ENCODE measurements around the gene SLC9A5. TPM values are rescaled to one million over a fixed set of nuclear protein-coding genes. Genes with fewer than 3 reads are reported as not detected.

SLC9A5 gene, protein sequence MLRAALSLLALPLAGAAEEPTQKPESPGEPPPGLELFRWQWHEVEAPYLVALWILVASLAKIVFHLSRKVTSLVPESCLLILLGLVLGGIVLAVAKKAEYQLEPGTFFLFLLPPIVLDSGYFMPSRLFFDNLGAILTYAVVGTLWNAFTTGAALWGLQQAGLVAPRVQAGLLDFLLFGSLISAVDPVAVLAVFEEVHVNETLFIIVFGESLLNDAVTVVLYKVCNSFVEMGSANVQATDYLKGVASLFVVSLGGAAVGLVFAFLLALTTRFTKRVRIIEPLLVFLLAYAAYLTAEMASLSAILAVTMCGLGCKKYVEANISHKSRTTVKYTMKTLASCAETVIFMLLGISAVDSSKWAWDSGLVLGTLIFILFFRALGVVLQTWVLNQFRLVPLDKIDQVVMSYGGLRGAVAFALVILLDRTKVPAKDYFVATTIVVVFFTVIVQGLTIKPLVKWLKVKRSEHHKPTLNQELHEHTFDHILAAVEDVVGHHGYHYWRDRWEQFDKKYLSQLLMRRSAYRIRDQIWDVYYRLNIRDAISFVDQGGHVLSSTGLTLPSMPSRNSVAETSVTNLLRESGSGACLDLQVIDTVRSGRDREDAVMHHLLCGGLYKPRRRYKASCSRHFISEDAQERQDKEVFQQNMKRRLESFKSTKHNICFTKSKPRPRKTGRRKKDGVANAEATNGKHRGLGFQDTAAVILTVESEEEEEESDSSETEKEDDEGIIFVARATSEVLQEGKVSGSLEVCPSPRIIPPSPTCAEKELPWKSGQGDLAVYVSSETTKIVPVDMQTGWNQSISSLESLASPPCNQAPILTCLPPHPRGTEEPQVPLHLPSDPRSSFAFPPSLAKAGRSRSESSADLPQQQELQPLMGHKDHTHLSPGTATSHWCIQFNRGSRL
- 0.54 TPM for total RNA-seq

DNA sequence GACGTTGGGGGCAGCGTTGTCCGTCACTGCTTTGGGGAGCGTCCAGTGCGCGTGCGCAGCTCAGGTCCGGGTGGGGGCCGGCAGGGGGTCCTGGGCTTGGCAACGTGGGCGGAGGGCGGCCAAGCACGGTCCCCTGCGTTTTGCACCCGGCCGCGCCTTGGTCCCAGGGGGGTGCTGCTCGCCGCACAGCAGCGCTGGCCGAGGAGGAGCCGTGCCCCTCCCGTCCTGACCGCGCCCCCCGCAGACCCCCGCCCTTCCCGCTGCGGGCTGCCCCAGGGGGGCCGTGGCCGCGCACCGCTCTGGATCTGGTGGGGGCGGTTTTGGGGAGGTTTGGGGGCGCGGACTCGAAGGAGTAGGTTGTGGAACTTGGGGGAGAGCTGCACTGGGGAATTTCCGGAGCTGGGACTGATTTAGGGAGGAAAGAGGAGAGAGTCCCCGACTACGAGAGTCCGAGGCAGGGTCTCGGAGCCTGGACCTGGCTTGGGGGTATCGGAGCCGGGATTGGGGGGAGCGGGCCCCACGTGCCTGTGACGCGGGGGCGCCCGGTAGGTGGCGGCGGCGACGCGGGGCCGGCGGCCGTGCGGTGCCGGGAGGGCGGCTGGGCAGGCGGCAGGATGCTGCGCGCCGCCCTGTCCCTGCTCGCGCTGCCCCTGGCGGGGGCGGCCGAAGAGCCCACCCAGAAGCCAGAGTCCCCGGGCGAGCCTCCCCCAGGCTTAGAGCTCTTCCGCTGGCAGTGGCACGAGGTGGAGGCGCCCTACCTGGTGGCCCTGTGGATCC, at the start of gene SLC9A5:
Gene SLC9A5, plus strand, starts transcription at position 579 of the 777 bp plus-strand sequence. Its CDS starts 36 bp downstream, at position 615.
- peak in 1 of 3 donors; percentile 31 for DNase-seq (ENCODE audit: low read depth in 2 of 3, low spot score in 2 of 3)

DNA sequence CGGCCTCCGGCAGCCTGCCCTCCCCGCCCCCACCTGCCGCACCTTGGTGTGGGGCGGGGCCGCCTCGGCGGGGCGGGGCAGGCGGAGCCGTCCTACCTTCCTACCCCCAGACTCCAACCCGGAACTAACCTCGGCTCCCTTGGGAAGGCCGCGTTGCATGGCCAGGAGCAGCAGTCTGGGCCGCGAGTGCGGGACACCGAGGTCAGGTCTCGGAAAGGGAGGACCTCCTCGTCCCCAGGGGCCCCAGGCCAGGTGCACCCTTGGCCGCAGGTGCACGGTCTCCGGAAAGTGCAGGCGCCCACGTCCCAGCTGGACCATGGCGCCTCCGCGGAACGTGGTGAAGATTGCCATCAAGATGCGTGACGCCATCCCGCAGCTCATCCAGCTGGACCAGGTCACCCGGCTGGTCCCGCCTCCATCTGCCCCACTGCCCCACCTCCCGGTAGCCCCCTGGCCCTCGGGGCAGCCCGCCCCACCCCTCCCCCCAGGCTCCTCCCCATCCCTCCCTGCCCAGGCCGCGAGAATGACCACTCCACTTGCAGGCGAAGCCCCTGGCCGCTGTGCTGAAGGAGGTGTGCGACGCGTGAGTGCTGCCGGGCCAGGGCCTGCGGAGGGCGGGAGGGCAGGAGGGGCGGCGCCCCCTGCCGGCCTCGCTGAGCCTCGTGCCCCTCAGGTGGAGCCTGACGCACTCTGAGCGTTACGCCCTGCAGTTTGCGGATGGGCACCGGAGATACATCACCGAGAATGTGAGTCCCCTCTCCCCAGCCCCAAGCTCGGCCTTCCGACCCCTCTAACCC, 49.6 kb upstream of the SLC9A5 start, which contains the start of gene ELMO3:
Gene ELMO3, plus strand, starts transcription at position 121 of the 797 bp plus-strand sequence. Its CDS starts 196 bp downstream, at position 317.
- DNase-seq (ENCODE audit: low read depth in 2 of 3, low spot score in 2 of 3) = peak in 1 of 3 donors; percentile 13

DNA sequence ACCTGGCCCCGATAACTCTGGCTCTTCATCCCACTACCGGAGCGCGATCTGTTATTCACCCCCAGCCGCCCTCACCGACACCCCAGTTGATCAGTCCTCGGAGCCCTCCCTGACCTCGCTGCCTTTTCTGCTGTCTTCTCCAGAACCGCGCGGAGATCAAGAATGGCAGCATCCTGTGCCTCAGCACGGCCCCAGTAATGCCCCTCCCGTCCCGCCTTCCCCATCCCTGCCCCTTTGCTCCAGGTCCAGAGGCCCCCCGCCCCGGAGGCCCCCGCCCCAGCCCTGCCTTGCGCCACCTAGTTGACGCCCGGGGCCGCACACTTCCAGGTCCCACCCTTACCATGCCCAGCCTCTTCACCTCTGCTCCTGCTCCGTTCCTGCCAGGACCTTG, 49.0 kb upstream of the SLC9A5 start:
- no peak for DNase-seq (ENCODE audit: low read depth in 2 of 3, low spot score in 2 of 3)

DNA sequence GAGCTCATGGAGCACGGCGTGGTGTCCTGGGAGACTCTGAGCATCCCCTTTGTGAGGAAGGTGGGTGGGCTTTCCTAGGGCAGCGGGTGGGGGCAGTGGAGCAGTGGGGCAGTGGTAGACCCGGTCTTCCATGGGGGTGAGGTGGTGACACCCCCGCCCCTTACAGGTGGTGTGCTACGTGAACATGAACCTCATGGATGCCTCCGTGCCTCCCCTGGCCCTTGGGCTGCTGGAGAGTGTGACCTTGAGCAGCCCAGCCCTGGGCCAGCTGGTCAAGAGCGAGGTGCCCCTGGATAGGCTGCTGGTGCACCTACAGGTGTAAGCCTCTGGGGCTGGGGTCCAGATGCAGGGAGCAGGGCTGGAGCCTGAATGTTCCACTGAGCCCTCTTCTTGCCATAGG, 48.3 kb upstream of the SLC9A5 start:
- DNase-seq (ENCODE audit: low read depth in 2 of 3, low spot score in 2 of 3) = no peak

DNA sequence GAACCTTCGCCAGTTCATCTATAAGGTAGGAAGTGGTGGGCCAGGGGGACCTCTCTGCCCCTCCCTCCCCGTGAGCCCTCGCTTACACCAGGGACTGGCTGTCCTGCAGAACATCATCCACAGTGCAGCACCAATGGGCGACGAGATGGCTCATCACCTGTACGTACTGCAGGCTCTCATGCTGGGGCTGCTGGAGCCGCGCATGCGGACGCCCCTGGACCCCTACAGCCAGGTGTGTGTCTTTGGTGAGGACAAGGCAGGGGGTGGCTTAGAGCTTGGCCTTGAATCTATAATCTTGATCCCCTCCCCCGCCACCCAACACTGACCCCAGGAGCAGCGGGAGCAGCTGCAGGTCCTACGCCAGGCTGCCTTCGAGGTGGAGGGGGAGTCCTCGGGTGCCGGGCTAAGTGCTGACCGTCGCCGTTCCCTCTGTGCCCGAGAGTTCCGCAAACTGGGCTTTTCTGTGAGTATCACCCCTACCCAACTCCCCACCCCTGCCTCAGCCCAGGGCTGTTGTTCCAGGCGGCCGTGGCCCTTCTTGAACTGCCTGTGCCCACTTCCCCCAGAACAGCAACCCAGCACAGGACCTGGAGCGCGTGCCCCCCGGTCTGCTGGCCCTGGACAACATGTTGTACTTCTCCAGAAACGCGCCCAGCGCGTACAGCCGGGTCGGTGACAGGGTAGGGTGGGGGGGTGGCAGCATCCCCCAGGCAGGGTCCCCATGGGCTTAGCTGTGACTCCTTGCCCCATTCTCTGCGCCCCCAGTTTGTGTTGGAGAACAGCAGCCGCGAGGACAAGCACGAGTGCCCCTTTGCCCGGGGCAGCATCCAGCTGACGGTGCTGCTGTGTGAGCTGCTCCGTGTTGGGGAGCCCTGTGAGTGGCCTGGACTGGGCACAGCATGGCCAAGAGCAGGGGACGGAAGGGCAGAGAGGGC, 47.1 kb upstream of the SLC9A5 start:
- DNase-seq (ENCODE audit: low read depth in 2 of 3, low spot score in 2 of 3) = no peak

DNA sequence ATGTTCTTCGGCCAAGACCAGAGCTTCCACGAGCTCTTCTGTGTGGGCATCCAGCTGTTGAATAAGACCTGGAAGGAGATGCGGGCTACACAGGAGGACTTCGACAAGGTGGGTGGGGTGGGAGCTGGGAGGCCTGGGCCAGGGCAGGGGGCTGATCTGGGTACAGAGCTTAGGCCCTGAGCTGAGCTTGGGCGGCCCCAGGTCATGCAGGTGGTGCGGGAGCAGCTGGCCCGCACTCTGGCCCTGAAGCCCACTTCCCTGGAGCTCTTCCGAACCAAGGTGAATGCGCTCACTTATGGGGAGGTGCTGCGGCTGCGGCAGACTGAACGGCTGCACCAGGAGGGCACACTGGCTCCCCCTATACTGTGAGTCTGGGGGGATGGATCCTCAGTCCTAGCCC, 46.4 kb upstream of the SLC9A5 start:
- DNase-seq (ENCODE audit: low read depth in 2 of 3, low spot score in 2 of 3) = no peak

DNA sequence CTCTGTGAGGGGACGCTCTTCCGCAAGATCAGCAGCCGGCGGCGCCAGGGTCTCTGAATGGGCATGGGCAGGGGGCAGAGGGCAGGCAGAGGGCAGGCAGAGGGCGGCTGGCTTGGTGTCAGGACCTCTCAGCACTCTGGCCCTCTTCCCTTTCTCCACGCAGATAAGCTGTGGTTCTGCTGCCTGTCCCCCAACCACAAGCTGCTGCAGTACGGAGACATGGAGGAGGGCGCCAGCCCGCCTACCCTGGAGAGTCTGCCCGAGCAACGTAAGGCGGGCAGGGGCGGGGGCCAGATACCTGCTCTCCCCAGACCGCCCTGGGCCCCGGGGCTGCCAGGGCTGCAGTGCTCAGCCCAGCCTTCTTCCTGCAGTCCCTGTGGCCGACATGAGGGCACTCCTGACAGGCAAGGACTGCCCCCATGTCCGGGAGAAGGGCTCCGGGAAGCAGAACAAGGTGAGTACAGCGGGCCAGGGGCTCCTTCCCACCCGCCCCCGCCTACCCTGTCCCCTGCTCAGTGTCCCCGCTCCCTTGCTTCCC, 45.8 kb upstream of the SLC9A5 start:
- DNase-seq (ENCODE audit: low read depth in 2 of 3, low spot score in 2 of 3) = no peak

DNA sequence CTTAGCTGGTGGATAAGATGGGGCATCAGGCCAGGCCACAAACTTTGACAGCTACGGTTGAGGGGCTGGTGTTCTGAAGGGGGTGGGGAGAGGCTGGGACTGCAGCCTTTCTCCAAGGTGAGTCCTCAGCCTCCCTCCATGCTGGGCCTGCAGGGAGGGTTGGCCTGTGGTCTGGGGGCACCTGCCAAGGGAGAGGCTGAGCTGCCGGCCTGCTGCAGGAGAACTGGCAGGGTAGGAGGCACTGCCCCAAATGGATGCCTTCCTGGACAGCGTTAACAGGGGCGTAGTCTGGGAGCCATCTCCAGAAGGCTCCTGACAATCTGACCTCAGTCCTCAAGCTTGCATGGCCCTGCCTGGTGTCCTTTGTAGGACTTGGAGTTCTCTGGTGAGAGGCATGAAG, 44.7 kb upstream of the SLC9A5 start:
- DNase-seq (ENCODE audit: low read depth in 2 of 3, low spot score in 2 of 3) = no peak

DNA sequence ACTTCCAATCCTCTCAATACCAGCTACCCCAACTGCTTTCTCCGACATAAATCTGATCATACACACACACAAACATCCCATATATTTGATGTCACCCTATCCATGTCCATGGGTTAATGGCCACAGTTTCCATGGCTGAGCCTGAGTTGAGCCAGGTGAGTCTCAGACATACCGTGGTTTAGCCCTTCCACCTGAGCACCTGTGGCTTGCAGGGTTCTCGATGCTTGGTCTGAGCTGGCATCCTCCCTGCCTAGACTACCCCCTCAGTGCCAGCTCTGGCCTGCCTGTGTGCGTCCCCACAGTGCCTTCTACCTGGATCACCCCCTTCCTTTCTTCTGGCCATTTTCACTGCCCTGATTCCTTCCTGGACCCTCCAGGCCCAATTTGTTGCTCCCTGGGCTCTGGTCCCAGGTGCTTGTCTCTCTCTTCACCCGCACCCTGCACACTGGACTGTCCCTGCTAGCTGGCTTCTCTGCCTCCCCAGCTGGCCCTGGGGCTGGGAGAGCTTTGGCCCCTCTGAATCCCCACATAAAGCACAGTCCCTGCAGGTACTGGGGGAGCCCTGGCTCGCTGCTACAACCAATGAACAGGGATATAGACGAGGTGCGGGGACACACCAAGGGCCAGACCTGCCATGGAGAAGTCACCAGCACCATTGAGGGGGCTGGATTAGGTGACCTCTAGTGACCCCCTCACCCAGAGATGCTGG, 42.5 kb upstream of the SLC9A5 start:
- no peak for DNase-seq (ENCODE audit: low read depth in 2 of 3, low spot score in 2 of 3)

DNA sequence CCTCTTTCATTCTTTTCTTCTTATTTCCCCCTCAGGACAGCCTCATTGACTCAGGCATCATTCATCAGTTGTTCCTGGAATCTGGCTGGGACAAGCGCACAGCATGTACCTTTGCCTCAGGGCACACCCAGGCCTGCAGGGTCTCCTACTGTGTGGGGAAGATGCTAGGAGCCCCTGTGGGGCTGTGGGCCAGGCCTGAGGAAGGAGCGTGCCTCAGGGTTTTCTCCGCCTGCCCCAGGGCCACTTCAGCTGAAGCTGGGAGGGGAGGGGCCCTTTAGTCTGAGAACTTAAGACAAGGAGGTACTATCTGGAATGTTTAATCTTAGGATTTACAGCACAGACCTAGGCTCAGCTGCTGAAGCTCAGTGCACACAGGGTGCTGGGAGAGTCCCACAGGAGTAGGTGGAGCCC, 41.9 kb upstream of the SLC9A5 start:
- DNase-seq (ENCODE audit: low read depth in 2 of 3, low spot score in 2 of 3) = no peak

DNA sequence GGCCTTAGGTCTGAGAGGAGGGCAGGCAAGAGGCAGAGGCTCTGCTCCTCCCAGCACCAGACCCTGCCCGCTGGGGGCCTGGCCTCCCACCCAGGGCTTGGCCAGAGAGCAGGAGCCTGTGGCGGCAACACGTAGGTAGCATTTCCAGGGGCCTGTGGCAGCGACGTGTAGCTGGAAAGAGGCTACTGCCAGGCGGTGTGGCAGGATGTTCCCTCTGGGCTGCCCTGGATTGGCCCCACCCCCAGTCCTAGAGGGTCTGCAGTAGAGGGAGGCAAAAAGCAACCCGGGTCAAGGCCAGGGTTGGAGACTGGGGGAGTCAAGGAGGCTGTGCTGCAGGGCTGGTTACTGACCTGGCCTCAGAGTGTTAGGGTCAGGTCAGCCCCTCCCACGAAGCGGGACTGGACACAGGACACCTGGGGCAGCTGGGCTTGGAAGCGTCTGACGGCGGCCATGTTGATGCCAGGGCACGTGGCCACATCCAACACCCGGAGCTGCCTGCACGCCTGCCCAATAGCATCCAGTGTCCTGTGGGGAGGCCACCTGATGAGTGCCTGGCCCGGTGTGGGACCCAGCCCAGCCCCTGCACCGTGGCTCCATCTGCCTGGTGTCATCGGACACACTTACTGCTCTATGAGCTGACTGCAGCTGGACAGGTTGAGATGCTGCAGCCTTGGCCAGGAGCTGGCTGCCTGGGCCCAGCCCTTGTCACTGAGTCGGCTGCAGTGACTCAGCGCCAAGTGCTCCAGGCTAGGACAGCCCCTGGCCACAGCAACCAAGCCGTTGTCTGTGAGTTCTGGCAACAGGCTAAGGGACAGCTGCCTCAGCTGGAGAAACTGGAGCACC, 41.3 kb upstream of the SLC9A5 start:
- no peak for DNase-seq (ENCODE audit: low read depth in 2 of 3, low spot score in 2 of 3)

DNA sequence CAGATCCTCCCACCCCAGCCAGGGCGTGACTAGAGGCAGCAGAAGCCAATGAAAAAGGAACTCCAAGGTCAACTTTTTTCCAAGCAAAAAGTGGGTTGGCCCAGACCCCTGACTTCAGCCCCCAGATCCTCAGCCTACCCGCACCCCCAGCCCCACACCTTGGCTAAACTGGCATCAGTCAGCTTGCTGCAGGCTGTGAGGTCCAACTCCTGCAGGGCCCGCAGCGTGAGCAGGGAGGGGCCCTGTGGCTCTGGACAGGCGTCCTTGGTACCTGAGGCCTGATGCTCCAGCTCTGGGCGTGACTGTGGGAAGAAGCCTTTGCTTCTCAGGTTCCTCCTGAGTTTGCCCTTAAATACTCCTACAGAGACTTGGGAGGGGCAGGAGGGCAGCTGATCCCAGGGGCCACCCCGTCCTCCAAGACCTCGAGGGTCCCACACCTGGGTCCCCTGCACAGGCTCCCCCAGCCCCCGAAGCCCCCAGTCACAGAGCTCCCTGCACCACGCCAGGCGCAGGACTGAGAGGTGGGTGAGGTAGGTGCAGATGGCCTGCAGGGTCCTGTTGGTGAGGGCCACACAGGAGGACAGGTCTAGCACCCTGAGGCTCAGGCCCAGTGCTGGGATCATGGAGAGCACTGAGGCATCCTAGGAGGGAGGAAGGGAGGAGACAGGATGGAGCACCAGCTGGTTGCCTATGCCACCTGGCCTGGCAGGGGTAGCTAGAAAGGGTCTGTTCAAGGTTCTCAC, 40.5 kb upstream of the SLC9A5 start:
- DNase-seq (ENCODE audit: low read depth in 2 of 3, low spot score in 2 of 3) = no peak

DNA sequence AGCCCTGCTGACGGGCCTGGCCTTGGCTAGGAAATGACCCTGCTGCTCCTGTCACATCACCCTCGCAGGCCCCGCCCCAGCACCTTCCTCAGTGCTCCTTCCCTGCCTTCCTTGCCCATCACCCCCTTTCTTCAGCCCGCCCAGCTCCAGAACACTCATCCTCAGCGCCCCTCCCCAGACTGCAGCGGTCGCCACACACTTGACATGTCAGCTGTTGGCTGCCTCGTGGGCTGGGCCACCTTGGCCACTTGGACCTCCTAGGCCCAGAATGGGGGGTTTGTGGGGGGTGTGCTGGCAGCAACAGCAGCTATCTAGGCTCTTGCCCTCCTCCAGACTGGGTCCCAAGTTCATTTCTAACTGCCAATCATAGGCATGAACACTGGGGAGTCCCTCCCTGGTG, 39.2 kb upstream of the SLC9A5 start:
- DNase-seq (ENCODE audit: low read depth in 2 of 3, low spot score in 2 of 3) = no peak

DNA sequence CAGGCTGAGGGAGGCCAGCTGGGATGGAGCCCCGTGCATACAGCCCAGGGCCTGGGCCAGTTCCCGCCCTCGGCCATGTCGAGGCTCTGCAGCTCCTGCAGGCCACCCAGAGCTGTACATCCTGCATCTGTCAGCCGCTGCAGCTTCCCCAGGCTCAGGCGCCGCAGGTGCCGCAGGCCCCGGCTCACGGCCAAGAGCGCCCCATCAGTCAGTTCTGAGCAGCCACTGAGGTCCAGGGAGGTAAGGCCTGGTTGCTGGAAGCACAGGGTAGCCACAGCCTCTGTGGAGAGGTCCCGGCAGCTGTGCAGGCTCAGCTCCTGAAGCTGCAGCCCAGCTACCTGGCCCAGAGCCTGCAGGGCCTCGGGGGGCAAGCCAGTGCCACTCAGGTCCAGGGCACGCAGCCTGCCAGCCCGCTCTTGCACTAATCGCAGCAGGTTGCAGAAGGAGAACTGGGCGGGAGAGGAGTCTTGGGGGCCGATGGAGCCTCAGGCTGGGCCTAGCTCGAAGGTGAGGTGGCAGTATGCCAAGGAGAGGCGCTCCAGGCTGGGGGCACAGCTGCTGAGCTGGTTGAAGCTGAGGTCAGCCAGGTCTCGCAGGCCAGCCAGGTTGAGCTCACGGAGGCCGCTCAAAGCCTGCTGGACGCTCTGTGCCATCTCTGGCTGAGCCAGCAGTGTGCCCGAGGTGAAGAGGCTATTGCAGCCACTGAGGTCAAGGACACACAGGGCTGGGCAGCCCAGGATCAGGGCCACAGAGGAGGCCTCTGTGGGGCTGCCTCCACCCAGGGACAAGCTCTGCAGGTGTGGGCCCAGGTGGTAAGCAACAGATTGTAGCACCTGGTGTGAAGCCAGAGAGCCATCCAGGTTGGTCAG, 38.5 kb upstream of the SLC9A5 start:
- DNase-seq (ENCODE audit: low read depth in 2 of 3, low spot score in 2 of 3) = no peak

DNA sequence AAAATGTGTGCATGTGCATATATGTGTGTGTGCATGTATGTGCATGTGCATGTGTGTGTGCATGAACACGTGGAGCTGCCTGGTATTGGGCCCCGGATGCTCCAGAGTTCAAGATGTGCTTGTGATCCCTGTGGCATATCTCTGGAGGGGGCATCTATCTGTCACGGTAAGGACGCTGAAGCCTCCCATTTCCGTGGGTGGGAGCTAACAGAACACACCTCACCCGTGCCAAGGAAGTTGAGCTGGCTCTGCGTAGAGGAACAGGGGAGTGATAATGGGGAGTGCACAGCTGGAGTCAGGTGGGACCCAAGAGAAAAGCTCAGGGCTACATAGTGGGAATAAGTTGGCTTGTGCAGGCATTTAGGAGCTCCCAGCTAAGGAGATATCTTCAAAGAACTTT, 37.1 kb upstream of the SLC9A5 start:
- no peak for DNase-seq (ENCODE audit: low read depth in 2 of 3, low spot score in 2 of 3)

Measured in hematopoietic multipotent progenitor cell (in vitro differentiated cells).